GM18861 (cell line): ENCODE measurements around the gene PEPD.

Source experiments
- ATAC-seq: cut with Tn5 transposase; IDR thresholded peaks from one replicate; pipeline ENCODE4 v1.9.1; 2021; ENCODE audit not compliant: unreplicated experiment

PEPD gene

DNA sequence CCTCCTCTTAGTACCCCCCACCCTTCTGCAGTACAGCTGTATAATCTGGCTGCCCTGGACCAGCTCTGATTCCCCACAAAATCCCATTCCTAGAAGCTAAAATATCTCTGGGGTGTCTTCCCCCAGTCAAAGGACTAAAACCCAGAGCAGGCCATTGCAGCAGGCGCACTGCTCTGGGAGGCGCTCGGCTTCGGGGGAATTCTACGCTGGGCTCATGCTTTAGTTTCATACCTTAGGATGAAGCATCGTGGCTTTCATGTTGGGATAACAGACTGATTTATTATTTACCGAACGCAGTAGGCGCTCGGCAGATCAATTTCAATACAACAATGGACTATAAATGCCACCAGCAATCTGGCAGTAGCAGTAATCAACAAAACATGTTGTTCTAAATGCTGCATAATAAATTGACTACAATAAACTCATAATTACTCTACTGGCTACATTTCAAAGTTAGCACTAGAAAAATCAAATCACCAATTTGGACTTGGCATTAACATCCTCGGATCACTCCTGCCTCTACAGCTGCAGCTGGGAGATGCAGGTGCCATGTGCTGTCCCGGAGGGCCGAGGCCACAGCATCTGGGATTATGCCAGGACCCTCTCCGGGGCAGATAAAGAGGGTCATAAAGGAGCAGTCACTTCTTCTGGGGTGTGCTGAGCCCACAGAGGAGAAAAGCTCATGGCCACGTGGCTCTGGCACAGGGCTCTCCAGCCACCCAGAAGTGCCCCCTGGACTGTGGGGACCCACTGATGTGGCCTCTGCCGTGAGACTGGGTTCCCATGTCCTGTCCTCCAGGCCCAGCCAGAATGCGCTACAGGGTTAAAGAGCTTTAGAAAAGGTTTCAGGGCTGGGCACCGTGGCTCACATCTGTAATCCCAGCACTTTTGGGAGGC, 112.8 kb downstream of the PEPD start:
- ATAC-seq: no peak

DNA sequence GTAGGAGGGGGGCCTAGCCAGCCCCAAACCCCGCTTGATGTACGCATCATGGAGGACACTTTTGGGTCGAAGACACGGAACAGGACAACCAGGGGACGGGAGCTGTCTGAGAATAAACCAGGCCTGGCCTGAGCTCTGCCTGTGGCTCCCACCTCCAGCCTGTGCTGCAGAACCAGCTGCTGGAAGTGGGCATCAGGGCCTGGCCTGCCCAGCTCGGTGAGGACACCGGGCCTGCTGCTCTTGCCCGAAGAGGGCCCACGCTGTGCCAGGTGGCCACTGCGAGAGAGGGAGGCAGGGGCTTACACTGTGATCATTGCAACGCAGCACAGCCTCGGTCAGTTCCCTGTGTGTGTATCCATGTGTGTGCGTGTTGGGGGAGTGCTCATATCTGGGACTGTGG, 113.5 kb downstream of the PEPD start:
- no peak for ATAC-seq

- ATAC-seq: no peak
These were observed 113.9 kb downstream of the PEPD start for GRCh38 chr19:33407716-33408115.

DNA sequence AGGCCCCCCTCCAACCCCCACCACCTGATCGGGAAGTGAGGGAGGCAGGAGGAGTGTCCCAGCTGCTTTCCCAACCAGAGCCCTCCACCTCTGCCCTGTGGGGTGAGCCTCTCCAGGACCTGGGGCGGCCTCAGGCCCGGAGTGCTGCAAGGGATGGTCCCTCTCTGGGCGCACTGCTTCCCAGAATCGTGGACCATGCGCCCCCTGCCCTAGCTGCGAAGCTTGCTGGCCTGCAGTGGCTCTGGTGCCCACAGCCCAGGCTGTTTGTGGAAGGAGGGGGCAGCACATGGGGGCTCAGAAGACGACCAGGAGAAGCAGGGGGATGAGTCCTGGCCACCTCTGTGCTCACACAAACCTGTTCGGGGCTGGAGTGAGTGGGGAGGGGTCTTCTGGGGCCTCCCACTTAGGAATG, 114.4 kb downstream of the PEPD start:
- no peak for ATAC-seq

DNA sequence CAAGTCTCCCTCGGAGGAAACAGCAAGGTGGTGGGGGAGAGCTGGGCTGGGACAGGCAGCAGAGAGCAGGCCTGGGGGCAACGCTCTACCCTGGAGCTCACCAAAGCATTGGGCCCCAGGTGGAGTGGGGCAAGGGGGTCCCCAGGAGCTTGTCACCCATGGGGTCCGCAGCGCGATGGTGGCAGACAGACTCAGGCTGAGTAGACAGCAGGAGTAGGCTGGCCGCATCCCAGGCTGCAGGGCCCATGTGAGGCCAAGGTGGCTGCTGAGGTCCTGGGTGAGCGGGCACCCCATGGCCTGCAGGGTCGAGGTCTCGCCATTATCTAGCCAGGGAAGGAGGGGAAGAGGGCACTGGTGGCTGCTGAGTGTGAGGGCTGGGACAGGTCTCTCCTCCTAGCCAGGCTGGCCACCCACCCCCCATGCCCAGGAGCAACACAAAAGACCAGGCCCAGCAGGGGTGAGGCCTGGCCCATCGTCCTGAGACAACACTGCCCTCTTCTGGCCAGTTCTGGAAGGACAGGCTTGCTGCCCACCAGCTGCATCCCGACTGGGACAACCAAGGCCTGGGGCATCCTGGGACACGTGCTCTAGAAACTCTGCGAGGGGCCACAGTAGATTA, 115.0 kb downstream of the PEPD start:
- ATAC-seq: no peak

DNA sequence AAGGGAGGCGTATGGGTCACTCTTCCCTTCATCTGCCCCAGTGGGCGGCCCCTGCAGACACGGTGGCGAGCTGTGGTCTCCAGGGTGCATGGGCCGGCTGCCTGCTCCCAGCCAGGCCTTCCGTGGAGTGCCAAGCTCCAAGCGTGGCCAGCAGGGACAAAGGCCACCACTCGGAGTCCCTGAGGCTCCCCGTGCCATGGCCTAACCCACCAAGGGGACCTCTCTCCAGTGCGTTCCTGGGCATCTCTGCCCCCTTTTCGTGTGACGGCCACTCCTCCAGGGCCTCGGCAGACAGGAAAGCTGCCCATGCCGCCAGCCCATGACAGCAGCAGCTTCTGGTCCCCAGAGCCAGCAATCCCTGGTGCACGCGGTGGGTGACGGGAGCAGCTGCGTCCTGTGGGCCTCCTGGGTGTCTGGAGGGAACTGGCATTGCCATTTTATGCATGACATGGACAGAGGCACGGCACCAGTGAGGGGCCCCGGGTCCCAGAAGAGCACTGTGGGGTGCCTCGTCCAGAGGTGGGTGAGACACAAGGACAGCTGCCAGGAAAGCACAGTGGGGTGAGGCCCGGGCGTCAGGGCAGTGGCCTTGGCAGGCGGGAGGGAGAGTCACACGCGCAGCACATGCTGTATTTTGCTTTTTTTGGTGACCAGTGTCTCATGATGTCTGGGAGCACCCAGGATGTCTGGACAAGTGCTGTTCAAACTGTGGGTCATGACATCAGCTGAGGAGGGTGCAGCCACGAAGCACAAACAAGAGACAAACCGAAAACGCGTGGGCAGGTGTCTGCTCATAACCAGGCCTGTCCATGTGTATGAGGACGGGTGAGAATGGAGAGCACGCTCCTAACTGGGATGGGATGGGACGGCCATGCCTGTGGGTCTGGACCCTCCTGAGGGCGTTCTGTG, 115.8 kb downstream of the PEPD start:
- no peak for ATAC-seq

- ATAC-seq: no peak
These were observed 116.4 kb downstream of the PEPD start for GRCh38 chr19:33405254-33405552.

DNA sequence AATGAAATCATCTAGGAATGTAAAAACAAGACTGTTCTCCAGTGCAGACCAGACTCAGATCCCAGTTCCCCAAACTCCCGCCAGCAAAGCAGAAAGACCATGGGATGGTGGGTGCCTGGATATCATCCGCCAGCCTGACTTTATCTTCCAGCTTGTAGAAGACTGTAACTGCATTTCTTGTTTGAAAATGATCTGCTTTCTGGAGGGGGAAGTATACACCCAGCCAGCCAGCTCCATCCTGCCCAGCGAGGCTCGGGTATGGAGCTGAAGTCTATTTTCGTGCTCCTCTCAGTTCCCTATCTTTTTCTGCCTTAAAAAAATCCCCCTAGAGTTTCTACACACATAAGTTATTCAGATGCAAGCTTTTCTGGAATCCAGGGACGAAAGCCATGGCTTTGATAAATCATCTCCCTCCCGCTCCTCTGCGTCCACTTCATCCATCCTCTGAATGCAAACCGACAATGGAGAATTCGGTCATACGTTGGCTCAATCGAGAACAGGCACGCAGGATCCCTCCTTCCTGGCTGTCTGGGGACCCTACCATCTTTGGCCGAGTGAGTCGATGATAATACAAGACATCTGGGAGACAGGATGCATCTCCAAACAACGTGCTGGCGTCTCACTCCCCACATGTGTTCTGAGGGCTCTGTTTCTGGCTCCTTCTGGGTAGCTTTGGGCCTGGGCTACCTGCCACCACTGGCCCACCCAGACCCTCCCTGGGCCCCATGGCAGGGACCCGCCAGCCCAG, 116.9 kb downstream of the PEPD start:
- no peak for ATAC-seq

GRCh38 chr19:33403973-33404304, 117.7 kb downstream of the PEPD start:
- no peak for ATAC-seq

GRCh38 chr19:33403221-33403972, 118.2 kb downstream of the PEPD start:
- ATAC-seq: no peak

GRCh38 chr19:33402421-33403220, 119.0 kb downstream of the PEPD start:
- no peak for ATAC-seq

- ATAC-seq: no peak
These were observed 119.7 kb downstream of the PEPD start for GRCh38 chr19:33401683-33402420.

- no peak for ATAC-seq
These were observed 120.5 kb downstream of the PEPD start for GRCh38 chr19:33400856-33401682.

DNA sequence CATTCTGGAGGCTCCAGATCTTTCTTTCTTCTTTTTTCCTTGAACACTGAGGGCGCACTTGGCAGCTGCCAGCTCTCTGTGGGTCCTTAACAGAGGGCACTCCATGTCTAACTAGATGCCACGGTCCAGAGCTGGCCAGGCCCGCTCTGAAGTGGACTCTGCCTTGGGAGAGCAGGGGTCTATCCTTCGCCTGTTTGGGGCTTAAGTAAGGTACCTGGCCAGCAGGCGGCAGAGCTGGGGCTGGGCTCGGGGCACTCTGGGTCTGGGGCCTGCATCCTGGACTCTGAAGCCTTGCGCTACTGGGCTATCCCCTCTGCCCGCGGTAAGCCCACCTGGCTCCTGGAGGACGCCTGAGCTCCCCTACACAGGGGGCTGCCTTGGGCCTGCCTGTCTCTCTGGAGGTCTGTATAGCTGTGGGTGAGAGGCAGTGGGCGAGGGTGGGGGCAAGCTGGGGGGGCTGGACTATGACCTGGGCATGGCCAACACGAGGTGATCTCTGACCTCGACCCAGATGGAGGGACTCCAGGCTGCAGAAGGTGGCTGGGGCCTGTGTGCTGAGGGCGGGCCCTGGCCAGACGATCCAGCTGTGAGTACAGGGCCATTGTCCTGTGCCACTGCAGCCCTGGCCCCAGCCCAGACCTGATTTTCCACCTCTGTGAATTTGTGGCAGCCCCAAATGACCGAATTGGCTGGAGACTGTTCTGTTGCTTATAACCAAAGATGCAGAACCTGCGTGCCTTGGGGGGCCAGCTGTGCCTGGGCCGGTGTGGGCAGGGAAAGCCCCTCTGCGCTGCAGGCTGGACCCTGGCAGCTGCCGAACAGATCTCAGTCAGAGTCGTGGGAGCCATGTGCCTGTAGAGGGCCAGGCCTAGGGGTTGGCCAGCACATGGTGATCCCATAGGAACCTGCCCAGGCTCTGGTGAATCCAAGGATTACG, 121.6 kb downstream of the PEPD start:
- ATAC-seq: no peak

- no peak for ATAC-seq
These were observed 122.4 kb downstream of the PEPD start for GRCh38 chr19:33399081-33399744.

DNA sequence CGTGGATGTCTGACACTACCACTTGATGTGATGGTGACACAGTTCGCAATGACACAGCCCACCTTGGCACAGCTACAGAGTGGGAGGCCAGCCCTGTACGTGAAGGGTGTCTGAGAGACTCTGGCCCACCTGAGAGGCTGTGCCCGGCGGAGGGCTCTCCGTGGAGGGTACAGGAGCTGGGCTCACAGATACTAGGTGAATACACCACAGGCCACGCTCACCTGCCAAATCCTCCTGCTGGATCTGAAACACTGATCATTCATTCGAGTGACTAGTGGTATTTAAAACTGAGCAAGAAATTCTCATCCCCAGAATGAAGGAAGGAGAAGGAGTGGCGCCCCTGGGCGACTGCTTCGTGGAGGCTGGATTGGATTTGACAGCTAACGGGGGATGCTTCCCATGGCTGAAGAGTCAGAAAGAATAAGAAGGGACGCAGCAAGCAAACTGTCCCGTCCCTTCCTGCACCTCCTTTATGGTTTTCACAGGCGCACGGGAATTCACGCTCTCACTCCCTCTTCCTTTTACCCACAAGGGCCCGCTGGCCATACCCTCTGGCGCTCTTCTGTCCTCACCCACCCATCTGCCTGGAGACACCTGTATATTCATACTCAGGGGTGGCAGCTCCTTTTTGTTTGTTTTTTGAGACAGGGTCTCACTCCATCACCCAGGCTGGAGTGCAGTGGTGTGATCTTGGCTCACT, 123.1 kb downstream of the PEPD start:
- ATAC-seq: no peak
